ENCODE data around the gene TBC1D25. TPM values are rescaled to one million over a fixed set of nuclear protein-coding genes. Genes with fewer than 3 reads are reported as not detected.
A peak's percentile ranks its signal among the peaks of the same experiment; 100 is the strongest.

TBC1D25 gene
- total RNA-seq, 1 experiment from 2014 or later: 3.1 TPM

GRCh38 chrX:48498374-48498809 lies 41.1 kb upstream of the TBC1D25 start:
- Histone ChIP-seq H3K27ac (ENCODE audit: low read length) (no peak overlapping the region), H3K4me2 (ENCODE audit: low read depth, low read length, poor library complexity, severe bottlenecking) (no peak overlapping the region), H3K36me3 (ENCODE audit: insufficient read depth, low read length) (no peaks in the 10 kb centered on the region), H3K79me2 (ENCODE audit: low read length) (no peaks in the 10 kb centered on the region), H3K9me2 (replicated peaks; ENCODE audit: insufficient read depth, low read length) (no peaks in the 10 kb centered on the region), H3K4me1 (ENCODE audit: low read length) (no peaks in the 10 kb centered on the region), H3K4me3 (ENCODE audit: low read length) (no peak overlapping the region), H3K9ac (ENCODE audit: low read length) (no peak overlapping the region), H2AFZ (ENCODE audit: low read length) (no peak overlapping the region), H4K20me1 (ENCODE audit: insufficient read depth, low read depth, low read length) (no peaks in the 10 kb centered on the region), H3K9me3 (ENCODE audit: low read length) (no peaks in the 10 kb centered on the region), H3K27me3 (ENCODE audit: low read length) (no peaks in the 10 kb centered on the region)
- DNase-seq: no peak

GRCh38 chrX:48504261-48504660 lies 35.3 kb upstream of the TBC1D25 start:
- Histone ChIP-seq H4K20me1 (ENCODE audit: insufficient read depth, low read depth, low read length) (0 out of 2 replicates have a peak, but pooled peaks cover 4% of the 10 kb centered on the region), H3K9me2 (replicated peaks; ENCODE audit: insufficient read depth, low read length) (no peaks in the 10 kb centered on the region), H3K79me2 (ENCODE audit: low read length) (no peaks in the 10 kb centered on the region), H2AFZ (ENCODE audit: low read length) (no peak overlapping the region), H3K9ac (ENCODE audit: low read length) (no peak overlapping the region), H3K4me1 (ENCODE audit: low read length) (peaks cover 13% of the 10 kb centered on the region), H3K27ac (ENCODE audit: low read length) (no peak overlapping the region), H3K4me3 (ENCODE audit: low read length) (no peak overlapping the region), H3K27me3 (ENCODE audit: low read length) (no peaks in the 10 kb centered on the region), H3K9me3 (ENCODE audit: low read length) (no peaks in the 10 kb centered on the region), H3K36me3 (ENCODE audit: insufficient read depth, low read length) (no peaks in the 10 kb centered on the region), H3K4me2 (ENCODE audit: low read depth, low read length, poor library complexity, severe bottlenecking) (no peak overlapping the region)
- DNase-seq: no peak

GRCh38 chrX:48505481-48505880 lies 34.0 kb upstream of the TBC1D25 start:
- Histone ChIP-seq H3K27me3 (ENCODE audit: low read length) (no peaks in the 10 kb centered on the region), H3K27ac (ENCODE audit: low read length) (no peak overlapping the region), H3K4me3 (ENCODE audit: low read length) (no peak overlapping the region), H3K36me3 (ENCODE audit: insufficient read depth, low read length) (no peaks in the 10 kb centered on the region), H3K79me2 (ENCODE audit: low read length) (no peaks in the 10 kb centered on the region), H3K4me1 (ENCODE audit: low read length) (peaks cover 15% of the 10 kb centered on the region), H3K4me2 (ENCODE audit: low read depth, low read length, poor library complexity, severe bottlenecking) (no peak overlapping the region), H3K9ac (ENCODE audit: low read length) (no peak overlapping the region), H4K20me1 (ENCODE audit: insufficient read depth, low read depth, low read length) (peaks cover 7% of the 10 kb centered on the region; the same call in 1 of the 2 replicates), H3K9me2 (replicated peaks; ENCODE audit: insufficient read depth, low read length) (no peaks in the 10 kb centered on the region), H2AFZ (ENCODE audit: low read length) (no peak overlapping the region), H3K9me3 (ENCODE audit: low read length) (no peaks in the 10 kb centered on the region)
- DNase-seq: no peak

- no peaks in the 10 kb centered on the region for H3K9me3 ChIP-seq (ENCODE audit: low read length)
- peaks cover 7% of the 10 kb centered on the region; the same call in 1 of the 2 replicates for H4K20me1 ChIP-seq (ENCODE audit: insufficient read depth, low read depth, low read length)
- H2AFZ ChIP-seq (ENCODE audit: low read length): no peak overlapping the region
- peaks cover 15% of the 10 kb centered on the region for H3K4me1 ChIP-seq (ENCODE audit: low read length)
- no peak overlapping the region for H3K27ac ChIP-seq (ENCODE audit: low read length)
- no peak overlapping the region for H3K4me3 ChIP-seq (ENCODE audit: low read length)
- H3K36me3 ChIP-seq (ENCODE audit: insufficient read depth, low read length): no peaks in the 10 kb centered on the region
- no peaks in the 10 kb centered on the region for H3K79me2 ChIP-seq (ENCODE audit: low read length)
- H3K4me2 ChIP-seq (ENCODE audit: low read depth, low read length, poor library complexity, severe bottlenecking): no peak overlapping the region
- DNase-seq: no peak
- no peak overlapping the region for H3K9ac ChIP-seq (ENCODE audit: low read length)
- H3K9me2 ChIP-seq (replicated peaks; ENCODE audit: insufficient read depth, low read length): no peaks in the 10 kb centered on the region
- H3K27me3 ChIP-seq (ENCODE audit: low read length): no peaks in the 10 kb centered on the region
These were observed 32.3 kb upstream of the TBC1D25 start for GRCh38 chrX:48507246-48507645.

GRCh38 chrX:48508400-48509244 lies 30.9 kb upstream of the TBC1D25 start, which contains the start of gene PORCN:
Gene PORCN, plus strand, starts transcription at chrX:48508992. Its CDS starts 829 bp downstream, at chrX:48509821.
- H3K27ac ChIP-seq (ENCODE audit: low read length): no peak within 1 kb of the TSS
- no peaks in the 10 kb centered on the region for H3K27me3 ChIP-seq (ENCODE audit: low read length)
- peak within 1 kb of the TSS; percentile 56; the same call in 1 of the 2 replicates for H3K4me3 ChIP-seq (ENCODE audit: low read length)
- H3K9me3 ChIP-seq (ENCODE audit: low read length): no peaks in the 10 kb centered on the region
- no peak within 1 kb of the TSS for H2AFZ ChIP-seq (ENCODE audit: low read length)
- H3K79me2 ChIP-seq (ENCODE audit: low read length): no peaks in the 10 kb centered on the region
- no peaks in the 10 kb centered on the region for H3K36me3 ChIP-seq (ENCODE audit: insufficient read depth, low read length)
- H3K9ac ChIP-seq (ENCODE audit: low read length): no peak within 1 kb of the TSS
- peak; percentile 91 for DNase-seq
- peaks cover 15% of the 10 kb centered on the region for H3K4me1 ChIP-seq (ENCODE audit: low read length)
- no peaks in the 10 kb centered on the region for H3K9me2 ChIP-seq (replicated peaks; ENCODE audit: insufficient read depth, low read length)
- H4K20me1 ChIP-seq (ENCODE audit: insufficient read depth, low read depth, low read length): peaks cover 7% of the 10 kb centered on the region; the same call in 1 of the 2 replicates
- H3K4me2 ChIP-seq (ENCODE audit: low read depth, low read length, poor library complexity, severe bottlenecking): peak within 1 kb of the TSS; percentile 69

GRCh38 chrX:48509245-48509590 lies 30.3 kb upstream of the TBC1D25 start:
- H3K27me3 ChIP-seq (ENCODE audit: low read length): no peaks in the 10 kb centered on the region
- peak overlapping the region; percentile 56; the same call in 1 of the 2 replicates for H3K4me3 ChIP-seq (ENCODE audit: low read length)
- H3K79me2 ChIP-seq (ENCODE audit: low read length): no peaks in the 10 kb centered on the region
- H3K4me1 ChIP-seq (ENCODE audit: low read length): peaks cover 17% of the 10 kb centered on the region
- peak overlapping the region; percentile 69 for H3K4me2 ChIP-seq (ENCODE audit: low read depth, low read length, poor library complexity, severe bottlenecking)
- H3K36me3 ChIP-seq (ENCODE audit: insufficient read depth, low read length): no peaks in the 10 kb centered on the region
- no peak overlapping the region for H2AFZ ChIP-seq (ENCODE audit: low read length)
- H3K9me2 ChIP-seq (replicated peaks; ENCODE audit: insufficient read depth, low read length): no peaks in the 10 kb centered on the region
- no peaks in the 10 kb centered on the region for H3K9me3 ChIP-seq (ENCODE audit: low read length)
- no peak overlapping the region for H3K9ac ChIP-seq (ENCODE audit: low read length)
- H4K20me1 ChIP-seq (ENCODE audit: insufficient read depth, low read depth, low read length): peaks cover 7% of the 10 kb centered on the region; the same call in 1 of the 2 replicates
- no peak overlapping the region for H3K27ac ChIP-seq (ENCODE audit: low read length)
- DNase-seq: no peak

- H3K9ac ChIP-seq (ENCODE audit: low read length): no peak overlapping the region
- no peaks in the 10 kb centered on the region for H3K36me3 ChIP-seq (ENCODE audit: insufficient read depth, low read length)
- no peaks in the 10 kb centered on the region for H3K9me2 ChIP-seq (replicated peaks; ENCODE audit: insufficient read depth, low read length)
- no peak overlapping the region for H3K27ac ChIP-seq (ENCODE audit: low read length)
- no peak for DNase-seq
- H2AFZ ChIP-seq (ENCODE audit: low read length): no peak overlapping the region
- H3K4me1 ChIP-seq (ENCODE audit: low read length): peaks cover 20% of the 10 kb centered on the region
- H3K79me2 ChIP-seq (ENCODE audit: low read length): no peaks in the 10 kb centered on the region
- H3K4me3 ChIP-seq (ENCODE audit: low read length): no peak overlapping the region; the same call in 1 of the 2 replicates
- no peak overlapping the region for H3K4me2 ChIP-seq (ENCODE audit: low read depth, low read length, poor library complexity, severe bottlenecking)
- peaks cover 7% of the 10 kb centered on the region; the same call in 1 of the 2 replicates for H4K20me1 ChIP-seq (ENCODE audit: insufficient read depth, low read depth, low read length)
- no peaks in the 10 kb centered on the region for H3K27me3 ChIP-seq (ENCODE audit: low read length)
- no peaks in the 10 kb centered on the region for H3K9me3 ChIP-seq (ENCODE audit: low read length)
These were observed 29.9 kb upstream of the TBC1D25 start for GRCh38 chrX:48509619-48510018.

GRCh38 chrX:48511560-48511959 lies 28.0 kb upstream of the TBC1D25 start:
- Histone ChIP-seq H3K27ac (ENCODE audit: low read length) (no peak overlapping the region), H3K9ac (ENCODE audit: low read length) (no peak overlapping the region), H3K9me3 (ENCODE audit: low read length) (no peaks in the 10 kb centered on the region), H3K36me3 (ENCODE audit: insufficient read depth, low read length) (no peaks in the 10 kb centered on the region), H3K4me3 (ENCODE audit: low read length) (no peak overlapping the region), H3K27me3 (ENCODE audit: low read length) (no peaks in the 10 kb centered on the region), H4K20me1 (ENCODE audit: insufficient read depth, low read depth, low read length) (peaks cover 6% of the 10 kb centered on the region; the same call in 1 of the 2 replicates), H2AFZ (ENCODE audit: low read length) (no peak overlapping the region), H3K4me1 (ENCODE audit: low read length) (peaks cover 20% of the 10 kb centered on the region), H3K9me2 (replicated peaks; ENCODE audit: insufficient read depth, low read length) (no peaks in the 10 kb centered on the region), H3K79me2 (ENCODE audit: low read length) (no peaks in the 10 kb centered on the region), H3K4me2 (ENCODE audit: low read depth, low read length, poor library complexity, severe bottlenecking) (no peak overlapping the region)
- no peak for DNase-seq

All from Karpas-422 (cell line).